SW480 (cell line): Measurements from ENCODE around the gene AP2A2.
A peak's percentile ranks its signal among the peaks of the same experiment; 100 is the strongest.

Experiments
- DNase-seq: peaks from one replicate; pipeline ENCODE4 v3.0.0-alpha.2; 2016; ENCODE audit warnings: low spot score

Gene AP2A2

GRCh38 chr11:1059759-1060158, 134.1 kb downstream of the AP2A2 start:
- DNase-seq, result no peak

GRCh38 chr11:1060410-1060809, 134.7 kb downstream of the AP2A2 start:
- DNase-seq, result no peak

GRCh38 chr11:1060852-1061616, 135.4 kb downstream of the AP2A2 start:
- peak; percentile 93 for DNase-seq
